Liver (tissue), 9 donors: ENCODE measurements around the gene RREB1. TPM values are rescaled to one million over a fixed set of nuclear protein-coding genes. Genes with fewer than 3 reads are reported as not detected.

ENCODE experiments used
- DNase-seq: peaks from one replicate; pipeline ENCODE4 v3.0.0-alpha.2; 2017; ENCODE audit warnings: low spot score
- H3K27ac ChIP-seq, 2 donors: one replicate each; pipeline ENCODE4 v1.7.0; 2013; ENCODE audit warnings: inconsistent platforms in 2 of 2, low read length in 2 of 2, control low read depth in 1 of 2, low read depth in 1 of 2, mild to moderate bottlenecking in 1 of 2
- H3K27me3 ChIP-seq, 4 donors: one replicate each; pipeline versions ENCODE4 v1.6.1 to v1.7.0; 2013; ENCODE audit warnings: low read length in 3 of 4, inconsistent platforms in 1 of 4, mild to moderate bottlenecking in 1 of 4, moderate library complexity in 1 of 4; ENCODE audit not compliant: control insufficient read depth in 4 of 4, insufficient read depth in 4 of 4
- H3K36me3 ChIP-seq, 4 donors: one replicate each; pipeline versions ENCODE4 v1.6.1 to v1.7.0; 2013; ENCODE audit warnings: low read length in 3 of 4, mild to moderate bottlenecking in 3 of 4, low read depth in 1 of 4, moderate library complexity in 1 of 4; ENCODE audit not compliant: control insufficient read depth in 4 of 4, insufficient read depth in 3 of 4
- H3K4me1 ChIP-seq, 4 donors: one replicate each; pipeline versions ENCODE4 v1.6.1 to v1.7.0; 2013; ENCODE audit warnings: low read length in 3 of 4, mild to moderate bottlenecking in 3 of 4, moderate library complexity in 1 of 4; ENCODE audit not compliant: control insufficient read depth in 4 of 4, insufficient read depth in 4 of 4
- H3K4me3 ChIP-seq, 3 donors: one replicate each; pipeline versions ENCODE4 v1.6.1 to v1.7.0; 2013; ENCODE audit warnings: low read length in 3 of 3, control low read depth in 1 of 3, low read depth in 1 of 3, mild to moderate bottlenecking in 1 of 3
- H3K9ac ChIP-seq, 2 donors: one replicate each; pipeline ENCODE4 v1.7.0; 2013; ENCODE audit warnings: low read length in 2 of 2, mild to moderate bottlenecking in 2 of 2, moderate library complexity in 2 of 2, control low read depth in 1 of 2, low read depth in 1 of 2
- H3K9me3 ChIP-seq, 4 donors: one replicate each; pipeline versions ENCODE4 v1.6.1 to v1.7.0; 2013; ENCODE audit warnings: low read length in 3 of 4; ENCODE audit not compliant: control insufficient read depth in 4 of 4
- EGR1 ChIP-seq, 2 donors: IDR thresholded peaks; 2 replicates each; pipeline ENCODE4 v1.6.1; 2016 to 2018; ENCODE audit warnings: antibody characterized with exemption in 2 of 2, low read depth in 2 of 2
- FOXA1 ChIP-seq: IDR thresholded peaks from 2 replicates; pipeline ENCODE4 v1.6.1; 2016; ENCODE audit warnings: antibody characterized with exemption
- FOXA2 ChIP-seq: IDR thresholded peaks from 2 replicates; pipeline ENCODE4 v1.6.1; 2016; ENCODE audit warnings: antibody characterized with exemption
- HNF4A ChIP-seq, 2 donors: conservative IDR thresholded peaks; 2 replicates each; pipeline ENCODE4 v1.6.1; 2016; ENCODE audit warnings: antibody characterized with exemption in 2 of 2, mild to moderate bottlenecking in 2 of 2
- JUND ChIP-seq, 2 donors: IDR thresholded peaks; 2 replicates each; pipeline ENCODE4 v1.6.1; 2016; ENCODE audit warnings: antibody characterized with exemption in 2 of 2
- RAD21 ChIP-seq, 2 donors: IDR thresholded peaks; 2 replicates each; pipeline ENCODE4 v1.6.1; 2016; ENCODE audit warnings: antibody characterized with exemption in 2 of 2, mild to moderate bottlenecking in 2 of 2
- RXRA ChIP-seq, 2 donors: IDR thresholded peaks; 2 replicates each; pipeline ENCODE4 v1.6.1; 2017 to 2018; ENCODE audit warnings: antibody characterized with exemption in 2 of 2, mild to moderate bottlenecking in 1 of 2
- SP1 ChIP-seq: IDR thresholded peaks from 2 replicates; pipeline ENCODE4 v1.6.1; 2018; ENCODE audit warnings: antibody characterized with exemption, mild to moderate bottlenecking
- TAF1 ChIP-seq: conservative IDR thresholded peaks from 2 replicates; pipeline ENCODE4 v1.6.1; 2016; ENCODE audit warnings: antibody characterized with exemption, mild to moderate bottlenecking
- YY1 ChIP-seq: IDR thresholded peaks from 2 replicates; pipeline ENCODE4 v1.6.1; 2016; ENCODE audit warnings: antibody characterized with exemption, mild to moderate bottlenecking
- WGBS: extraction: QIAGEN DNeasy Blood & Tissue Kit; methylation state at CpG from one replicate; pipeline ENCODE4 v1.1.7; 2013; 5-methylcytosine and 5-hydroxymethylcytosine counted together
- polyA plus RNA-seq, 2 donors: library from polyadenylated mRNA; stranded (reverse) in 1 of 2; unstranded in 1 of 2; fragments of 200-250 nt in 1 of 2; fragments of >200 nt in 1 of 2; fragmentation: Nextera tagmentation in 1 of 2; extraction: Ambion mirVana in 1 of 2; gene quantifications; one replicate each; pipeline versions ENCODE4 v1.2.1 to v1.2.3, GENCODE V29; 2013 to 2015
- total RNA-seq, 2 donors: library from RNA; depleted of rRNA; stranded (reverse); fragments of >200 nt; gene quantifications; one replicate each; pipeline ENCODE4 v1.2.3, GENCODE V29; 2014
- TF ChIP-seq, protein P1 (sequence below): IDR thresholded peaks from 2 replicates; pipeline ENCODE4 v1.6.1; 2016; ENCODE audit warnings: antibody characterized with exemption
- TF ChIP-seq, protein P2 (sequence below): IDR thresholded peaks from 2 replicates; pipeline ENCODE4 v1.6.1; 2016; ENCODE audit warnings: antibody characterized with exemption, mild to moderate bottlenecking
- TF ChIP-seq, protein P3 (sequence below): fragments of 150-350 bp; IDR thresholded peaks from 2 replicates; pipeline ENCODE4 v1.5.1; 2017; ENCODE audit warnings: improper control_type of control experiment, low read depth, low read length; ENCODE audit not compliant: missing input control
- donor health status: healthy.
- donor health status: healthy.
- donor health status: healthy.
- donor health status: healthy.
- donor health status: healthy.

RREB1 gene
- total and polyA plus RNA-seq, 4 donors, result 10.1 to 28.9 (median 17.3) TPM

DNA sequence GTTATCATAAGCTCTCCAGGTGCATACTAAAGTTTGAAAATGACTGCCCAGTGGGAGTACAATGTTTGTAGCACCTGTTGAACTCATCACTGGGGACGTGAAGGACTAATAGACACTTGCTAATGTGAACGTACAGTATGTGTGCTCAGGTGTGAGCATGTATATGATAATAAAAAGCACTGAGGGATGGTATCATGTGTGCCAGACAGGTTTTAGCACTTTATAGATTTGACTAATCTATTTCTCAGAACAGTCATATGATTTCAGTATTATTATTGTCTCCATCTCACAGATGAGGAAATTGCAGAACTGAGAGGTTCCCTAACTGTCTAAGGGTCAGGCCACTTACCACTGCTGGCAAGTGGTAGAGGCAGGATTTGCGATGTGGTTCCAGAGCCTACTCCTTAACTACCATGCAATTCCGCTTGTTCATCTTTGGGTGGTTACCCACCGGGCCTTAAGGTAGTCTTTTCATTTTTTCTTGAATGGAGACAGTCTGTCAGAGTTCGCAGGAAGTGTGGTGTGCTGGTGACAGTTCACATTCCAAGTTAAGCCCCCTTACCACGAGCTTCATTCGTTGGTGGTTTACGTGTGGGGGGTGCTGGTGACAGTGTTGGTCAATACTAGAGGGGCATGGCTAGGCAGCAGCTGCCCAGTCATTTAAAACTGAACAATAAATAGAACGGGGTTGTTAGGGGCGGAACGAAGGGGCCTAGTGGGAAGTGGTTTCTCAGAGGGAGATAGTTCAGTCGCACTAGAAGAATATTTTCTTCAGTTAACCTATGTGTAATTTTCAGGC is 46.8 kb downstream of the RREB1 start:
- peak overlapping the region; percentile 15 to 31 for H3K27ac ChIP-seq
- no peaks in the 10 kb centered on the region for H3K9me3 ChIP-seq
- H3K4me3 ChIP-seq, result no peak overlapping the region
- DNase-seq, result no peak
- no peak overlapping the region for H3K9ac ChIP-seq
- peaks cover 5 to 72% (median 47%) of the 10 kb centered on the region in 4 donors for H3K4me1 ChIP-seq
- TF ChIP-seq FOXA1, result no peak
- TF ChIP-seq FOXA2, result no peak
- no peak for TF ChIP-seq EGR1 (IDR thresholded peaks at IDR 0.05; ENCODE audit: low read depth in 2 of 2)
- TF ChIP-seq JUND (IDR thresholded peaks at IDR 0.05), result no peak
- TF ChIP-seq RAD21 (IDR thresholded peaks at IDR 0.05), result no peak
- TF ChIP-seq, protein P1, sequence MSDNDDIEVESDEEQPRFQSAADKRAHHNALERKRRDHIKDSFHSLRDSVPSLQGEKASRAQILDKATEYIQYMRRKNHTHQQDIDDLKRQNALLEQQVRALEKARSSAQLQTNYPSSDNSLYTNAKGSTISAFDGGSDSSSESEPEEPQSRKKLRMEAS, result no peak
- TF ChIP-seq SP1, result no peak
- 78% methylated on average over 13 of the region's 13 CpGs for WGBS
- no peaks in the 10 kb centered on the region for H3K36me3 ChIP-seq
- no peaks in the 10 kb centered on the region for H3K27me3 ChIP-seq

DNA sequence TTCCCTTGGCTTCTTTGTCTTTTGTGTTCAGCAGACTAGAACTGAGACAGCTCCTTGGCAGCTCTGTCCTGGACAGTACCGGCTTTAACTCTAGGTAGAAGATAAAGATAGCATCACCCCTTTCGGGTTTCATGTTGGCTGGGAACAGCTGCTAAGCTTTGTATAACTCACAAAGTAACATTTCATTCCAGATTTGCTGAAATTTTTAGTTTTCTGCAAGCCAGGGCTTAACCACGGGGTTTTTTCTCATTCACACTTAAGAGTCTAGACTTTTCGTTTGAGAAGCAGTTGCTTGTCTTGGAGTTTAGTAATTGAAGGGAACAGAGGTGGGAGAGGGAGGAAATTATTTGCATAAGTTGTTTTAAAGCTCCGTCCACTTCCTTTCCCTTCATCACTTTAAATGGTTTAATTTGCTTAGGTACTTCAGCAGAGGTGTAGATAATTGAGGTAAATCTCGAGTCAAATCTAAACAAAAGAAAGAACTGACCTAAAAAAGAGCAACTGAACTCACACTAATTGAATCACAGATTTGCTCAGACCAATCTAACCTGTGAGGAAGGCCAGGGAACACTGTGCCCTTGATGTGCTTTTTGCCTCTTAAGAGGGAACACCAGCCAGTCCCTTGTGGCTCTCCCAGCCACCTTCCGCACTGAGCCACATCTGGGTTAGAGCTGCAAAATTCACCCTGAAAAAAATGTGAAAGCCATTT is 48.3 kb downstream of the RREB1 start:
- Histone ChIP-seq H3K9me3 (no peaks in the 10 kb centered on the region), H3K4me1 (peaks cover 7 to 73% (median 49%) of the 10 kb centered on the region in 4 donors), H3K9ac (no peak overlapping the region)

More for the DNA sequence above, 48.3 kb downstream of the RREB1 start:
- 70% methylated on average over 7 of the region's 7 CpGs for WGBS
- H3K36me3 ChIP-seq, result no peaks in the 10 kb centered on the region
- TF ChIP-seq RAD21 (IDR thresholded peaks at IDR 0.05) (no peak), TAF1 (no peak), HNF4A (conservative IDR thresholded peaks at IDR 0.05) (no peak), RXRA (IDR thresholded peaks at IDR 0.05) (no peak), JUND (IDR thresholded peaks at IDR 0.05) (no peak), FOXA1 (no peak), EGR1 (IDR thresholded peaks at IDR 0.05; ENCODE audit: low read depth in 2 of 2) (no peak), YY1 (no peak)
- TF ChIP-seq, protein P2, sequence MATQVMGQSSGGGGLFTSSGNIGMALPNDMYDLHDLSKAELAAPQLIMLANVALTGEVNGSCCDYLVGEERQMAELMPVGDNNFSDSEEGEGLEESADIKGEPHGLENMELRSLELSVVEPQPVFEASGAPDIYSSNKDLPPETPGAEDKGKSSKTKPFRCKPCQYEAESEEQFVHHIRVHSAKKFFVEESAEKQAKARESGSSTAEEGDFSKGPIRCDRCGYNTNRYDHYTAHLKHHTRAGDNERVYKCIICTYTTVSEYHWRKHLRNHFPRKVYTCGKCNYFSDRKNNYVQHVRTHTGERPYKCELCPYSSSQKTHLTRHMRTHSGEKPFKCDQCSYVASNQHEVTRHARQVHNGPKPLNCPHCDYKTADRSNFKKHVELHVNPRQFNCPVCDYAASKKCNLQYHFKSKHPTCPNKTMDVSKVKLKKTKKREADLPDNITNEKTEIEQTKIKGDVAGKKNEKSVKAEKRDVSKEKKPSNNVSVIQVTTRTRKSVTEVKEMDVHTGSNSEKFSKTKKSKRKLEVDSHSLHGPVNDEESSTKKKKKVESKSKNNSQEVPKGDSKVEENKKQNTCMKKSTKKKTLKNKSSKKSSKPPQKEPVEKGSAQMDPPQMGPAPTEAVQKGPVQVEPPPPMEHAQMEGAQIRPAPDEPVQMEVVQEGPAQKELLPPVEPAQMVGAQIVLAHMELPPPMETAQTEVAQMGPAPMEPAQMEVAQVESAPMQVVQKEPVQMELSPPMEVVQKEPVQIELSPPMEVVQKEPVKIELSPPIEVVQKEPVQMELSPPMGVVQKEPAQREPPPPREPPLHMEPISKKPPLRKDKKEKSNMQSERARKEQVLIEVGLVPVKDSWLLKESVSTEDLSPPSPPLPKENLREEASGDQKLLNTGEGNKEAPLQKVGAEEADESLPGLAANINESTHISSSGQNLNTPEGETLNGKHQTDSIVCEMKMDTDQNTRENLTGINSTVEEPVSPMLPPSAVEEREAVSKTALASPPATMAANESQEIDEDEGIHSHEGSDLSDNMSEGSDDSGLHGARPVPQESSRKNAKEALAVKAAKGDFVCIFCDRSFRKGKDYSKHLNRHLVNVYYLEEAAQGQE, result no peak
- TF ChIP-seq, protein P3, sequence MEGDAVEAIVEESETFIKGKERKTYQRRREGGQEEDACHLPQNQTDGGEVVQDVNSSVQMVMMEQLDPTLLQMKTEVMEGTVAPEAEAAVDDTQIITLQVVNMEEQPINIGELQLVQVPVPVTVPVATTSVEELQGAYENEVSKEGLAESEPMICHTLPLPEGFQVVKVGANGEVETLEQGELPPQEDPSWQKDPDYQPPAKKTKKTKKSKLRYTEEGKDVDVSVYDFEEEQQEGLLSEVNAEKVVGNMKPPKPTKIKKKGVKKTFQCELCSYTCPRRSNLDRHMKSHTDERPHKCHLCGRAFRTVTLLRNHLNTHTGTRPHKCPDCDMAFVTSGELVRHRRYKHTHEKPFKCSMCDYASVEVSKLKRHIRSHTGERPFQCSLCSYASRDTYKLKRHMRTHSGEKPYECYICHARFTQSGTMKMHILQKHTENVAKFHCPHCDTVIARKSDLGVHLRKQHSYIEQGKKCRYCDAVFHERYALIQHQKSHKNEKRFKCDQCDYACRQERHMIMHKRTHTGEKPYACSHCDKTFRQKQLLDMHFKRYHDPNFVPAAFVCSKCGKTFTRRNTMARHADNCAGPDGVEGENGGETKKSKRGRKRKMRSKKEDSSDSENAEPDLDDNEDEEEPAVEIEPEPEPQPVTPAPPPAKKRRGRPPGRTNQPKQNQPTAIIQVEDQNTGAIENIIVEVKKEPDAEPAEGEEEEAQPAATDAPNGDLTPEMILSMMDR, result no peak
- no peak for DNase-seq
- H3K27ac ChIP-seq, result no peak overlapping the region
- H3K27me3 ChIP-seq, result no peaks in the 10 kb centered on the region
- no peak overlapping the region for H3K4me3 ChIP-seq
